A549 (cell line): ENCODE results near the gene TCF12. TPM values are rescaled to one million over a fixed set of nuclear protein-coding genes. Genes with fewer than 3 reads are reported as not detected.
A peak's percentile ranks its signal among the peaks of the same experiment; 100 is the strongest.

ENCODE experiments used
- ATAC-seq, 2 experiments: fragments of 200-7000 bp in 1 of 2; fragments of >200 bp in 1 of 2; cut with Nextera tagmentation in 1 of 2; cut with Tn5 transposase in 1 of 2; 3 replicates each; pipeline versions ENCODE4 v1.8.0 to v1.9.1; 2018 to 2020; ENCODE audit warnings: mild to moderate bottlenecking in 1 of 2, moderate library complexity in 1 of 2
- CTCF ChIA-PET: fragments of 300-600 bp; sonication (Branson Sonifier 250); formaldehyde crosslinking; extraction: SDS; loops from one replicate; lab custom pipeline; 2021; ENCODE audit warnings: antibody characterized with exemption, inconsistent platforms; lab: Yijun Ruan, JAX
- POLR2A ChIA-PET: fragments of 350-600 bp; formaldehyde crosslinking; extraction: SDS; loops from one replicate; lab custom pipeline; 2021; ENCODE audit warnings: antibody characterized with exemption, inconsistent platforms; lab: Yijun Ruan, JAX
- DNase-seq, 2 experiments: peaks; one replicate each; pipeline versions ENCODE4 v3.0.0 to v3.0.0-alpha.2; 2011 to 2016; ENCODE audit warnings: low read depth in 1 of 2, low spot score in 1 of 2
- FAIRE-seq: peaks from 2 replicates; lab custom pipeline; 2011; peaks lifted over from hg19 to GRCh38; lab: Jason Lieb, UNC
- H3K27ac ChIP-seq, 2 experiments: fragments of >200 bp; sonication (Bioruptor Twin); formaldehyde crosslinking; 3 replicates each; pipeline ENCODE4 v1.5.1; 2016 to 2017
- H3K4me1 ChIP-seq: fragments of >200 bp; sonication (Bioruptor Twin); formaldehyde crosslinking; 3 replicates; pipeline ENCODE4 v1.6.1; 2016
- H3K4me2 ChIP-seq: fragments of >200 bp; sonication (Bioruptor Twin); formaldehyde crosslinking; 3 replicates; pipeline ENCODE4 v1.6.1; 2016
- H3K4me3 ChIP-seq: fragments of >200 bp; sonication (Bioruptor Twin); formaldehyde crosslinking; 3 replicates; pipeline ENCODE4 v1.5.1; 2016
- H3K9me3 ChIP-seq: fragments of >200 bp; sonication (Bioruptor Twin); formaldehyde crosslinking; 3 replicates; pipeline ENCODE4 v1.6.1; 2016
- ATOH8 ChIP-seq: fragments of 250-450 bp; sonication (Bioruptor Pico); IDR thresholded peaks from 2 replicates; pipeline ENCODE4 v1.5.0; 2020; ENCODE audit warnings: low read depth, mild to moderate bottlenecking, moderate library complexity
- BCL3 ChIP-seq: fragments of >200 bp; sonication (Bioruptor Twin); formaldehyde crosslinking; IDR thresholded peaks from 3 replicates; pipeline ENCODE4 v1.6.1; 2016
- BHLHE40 ChIP-seq: IDR thresholded peaks from 2 replicates; pipeline ENCODE4 v1.6.1; 2012; ENCODE audit warnings: low read depth, low read length, inconsistent platforms
- CBX8 ChIP-seq: fragments of 200-600 bp; sonication (generic); IDR thresholded peaks from 2 replicates; pipeline ENCODE4 v1.6.1; 2016
- CTCF ChIP-seq: fragments of >200 bp; sonication (Bioruptor Twin); formaldehyde crosslinking; IDR thresholded peaks from 3 replicates; pipeline ENCODE4 v1.5.1; 2016
- FOSB ChIP-seq: fragments of 250-450 bp; sonication (Bioruptor Pico); IDR thresholded peaks from 2 replicates; pipeline ENCODE4 v1.5.0; 2020; ENCODE audit warnings: mild to moderate bottlenecking, moderate library complexity
- HEYL ChIP-seq: fragments of 250-450 bp; sonication (Bioruptor Pico); IDR thresholded peaks from 2 replicates; pipeline ENCODE4 v1.8.0; 2021; ENCODE audit warnings: mild to moderate bottlenecking, moderate library complexity
- HOXA7 ChIP-seq: fragments of 250-450 bp; sonication (Bioruptor Pico); IDR thresholded peaks from 2 replicates; pipeline ENCODE4 v1.5.0; 2020; ENCODE audit warnings: mild to moderate bottlenecking, moderate library complexity
- HOXB13 ChIP-seq: fragments of 250-450 bp; sonication (Bioruptor Pico); IDR thresholded peaks from 2 replicates; pipeline ENCODE4 v1.5.0; 2020; ENCODE audit warnings: low read depth, mild to moderate bottlenecking, moderate library complexity
- HOXB5 ChIP-seq: fragments of 250-450 bp; sonication (Bioruptor Pico); IDR thresholded peaks from 2 replicates; pipeline ENCODE4 v1.5.0; 2020; ENCODE audit warnings: mild to moderate bottlenecking, moderate library complexity
- JUN ChIP-seq, 2 experiments: fragments of >200 bp; sonication (Bioruptor Twin); formaldehyde crosslinking; IDR thresholded peaks; 2 replicates in 1 of 2; 3 replicates in 1 of 2; pipeline ENCODE4 v1.6.1; 2016 to 2017
- NFE2L2 ChIP-seq: fragments of 150-350 bp; conservative IDR thresholded peaks from 2 replicates; pipeline ENCODE4 v1.6.1; 2014; ENCODE audit warnings: low read length
- NR3C1 ChIP-seq: fragments of >200 bp; sonication (Bioruptor Twin); formaldehyde crosslinking; IDR thresholded peaks from 3 replicates; pipeline ENCODE4 v1.6.1; 2017
- PBX3 ChIP-seq: IDR thresholded peaks from 2 replicates; pipeline ENCODE4 v1.6.1; 2012
- PHF8 ChIP-seq: fragments of 200-600 bp; sonication (generic); IDR thresholded peaks from 2 replicates; pipeline ENCODE4 v1.6.1; 2016; ENCODE audit warnings: low read depth, mild to moderate bottlenecking, antibody characterized with exemption, moderate library complexity, borderline replicate concordance
- POLR2A ChIP-seq: IDR thresholded peaks from 2 replicates; pipeline ENCODE4 v1.6.1; 2012; ENCODE audit warnings: mild to moderate bottlenecking, low read length
- POLR2AphosphoS2 ChIP-seq: conservative IDR thresholded peaks from 2 replicates; pipeline ENCODE4 v1.6.1; 2012; ENCODE audit warnings: low read length, improper control_type of control experiment, inconsistent platforms
- REST ChIP-seq: fragments of 200-600 bp; sonication (generic); IDR thresholded peaks from 2 replicates; pipeline ENCODE4 v1.6.1; 2016; ENCODE audit warnings: antibody characterized with exemption, mild to moderate bottlenecking, moderate library complexity
- RFX5 ChIP-seq: fragments of 450-650 bp; IDR thresholded peaks from 2 replicates; pipeline ENCODE4 v1.7.1; 2014; ENCODE audit warnings: antibody characterized with exemption, mild to moderate bottlenecking, moderate library complexity
- SREBF2 ChIP-seq: fragments of 450-650 bp; IDR thresholded peaks from 2 replicates; pipeline ENCODE4 v1.6.1; 2014; ENCODE audit warnings: mild to moderate bottlenecking, moderate library complexity
- USF2 ChIP-seq: fragments of 450-650 bp; IDR thresholded peaks from 2 replicates; pipeline ENCODE4 v1.6.1; 2014; ENCODE audit warnings: antibody characterized with exemption
- ZC3H11A ChIP-seq: fragments of 450-650 bp; IDR thresholded peaks from 2 replicates; pipeline ENCODE4 v1.6.1; 2014; ENCODE audit warnings: antibody characterized with exemption, mild to moderate bottlenecking
- ZFP36 ChIP-seq: fragments of 450-650 bp; IDR thresholded peaks from 2 replicates; pipeline ENCODE4 v1.6.1; 2014; ENCODE audit warnings: borderline replicate concordance; ENCODE audit not compliant: partially characterized antibody
- ZNF302 ChIP-seq: fragments of 250-450 bp; sonication (Bioruptor Pico); IDR thresholded peaks from 2 replicates; pipeline ENCODE4 v1.9.0; 2021; ENCODE audit warnings: inconsistent platforms, mild to moderate bottlenecking, moderate library complexity
- ZSCAN20 ChIP-seq: fragments of 250-450 bp; sonication (Bioruptor Pico); IDR thresholded peaks from 2 replicates; pipeline ENCODE4 v1.8.0; 2022; ENCODE audit warnings: mild to moderate bottlenecking, moderate library complexity
- WGBS: methylation state at CpG from one replicate; pipeline ENCODE4 v1.1.6; 2017; ENCODE audit errors: missing lambda C conversion rate; 5-methylcytosine and 5-hydroxymethylcytosine counted together
- polyA plus RNA-seq, 4 experiments: library from polyadenylated mRNA; depleted of rRNA in 3 of 4; stranded (reverse); fragments of >200 nt; fragmentation: RNase III in 1 of 4; extraction: RNeasy Plus Mini Kit Qiagen cat#74134 plus additional on column Dnase treatment in 1 of 4; gene quantifications; 2 replicates in 3 of 4; 3 replicates in 1 of 4; pipeline ENCODE4 v1.2.3, GENCODE V29; 2011 to 2017

The TCF12 gene
- polyA plus RNA-seq, 2 of the 4 experiments (the other 2 are of a cell fraction): 36.3 to 121 TPM

- TF ChIP-seq ZC3H11A (0 out of 2 replicates have a peak, but pooled peaks have one; percentile 7), PBX3 (no peak), ZNF302 (peak; percentile 27; the same call in 1 of the 2 replicates)
- H3K4me2 ChIP-seq: peak overlapping the region; percentile 91
- H3K4me1 ChIP-seq: peaks cover 14% of the 10 kb centered on the region
- H3K9me3 ChIP-seq: no peaks in the 10 kb centered on the region
- CTCF ChIA-PET: interaction anchor here (0.7 to 1.7 kb wide), 6 partner anchors 10 to 420 kb away, joined by 3 to 5 read pairs (median 3); no protein-coding TSS in a partner anchor
- ATAC-seq: no peak; a peak in 1 of 6 replicates
- no peak for DNase-seq
- POLR2A ChIA-PET: interaction anchor here (0.6 to 3.1 kb wide), 5 partner anchors 33 to 237 kb away, joined by 3 to 81 read pairs (median 3); partner anchors contain the start of genes TCF12 and ZNF280D
- WGBS: 73% methylated on average over 9 of the region's 9 CpGs
- FAIRE-seq: no peak
- H3K27ac ChIP-seq: peak overlapping the region; percentile 92 to 95
- H3K4me3 ChIP-seq: peak overlapping the region; percentile 53
These were observed 32.0 kb upstream of the TCF12 start for GRCh38 chr15:56886363-56886931.

GRCh38 chr15:56886932-56887781 lies 31.3 kb upstream of the TCF12 start:
- H3K4me2 ChIP-seq: peak overlapping the region; percentile 91
- CTCF ChIA-PET: interaction anchor here (0.7 to 1.7 kb wide), 11 partner anchors 9 to 130 kb away, joined by 3 to 6 read pairs (median 3); partner anchors contain the start of gene TCF12
- H3K9me3 ChIP-seq: no peaks in the 10 kb centered on the region
- peak; percentile 96 to 97 for ATAC-seq
- peak overlapping the region; percentile 53 for H3K4me3 ChIP-seq
- DNase-seq: peak; percentile 89 to 98
- peaks cover 14% of the 10 kb centered on the region for H3K4me1 ChIP-seq
- H3K27ac ChIP-seq: peak overlapping the region; percentile 92 to 95
- no peak for FAIRE-seq
- WGBS: under 1% methylated on average over 35 of the region's 78 CpGs
- POLR2A ChIA-PET: interaction anchor here (0.6 to 3.1 kb wide), 12 partner anchors 9 to 332 kb away, joined by 3 to 81 read pairs (median 3); partner anchors contain the start of genes TCF12 and ZNF280D
- peak; percentile 76; the same call in 1 of the 2 replicates for TF ChIP-seq ATOH8 (CRISPR knock-in tag)
- TF ChIP-seq SREBF2: no peak
- no peak for TF ChIP-seq NFE2L2
- TF ChIP-seq USF2: peak; percentile 87
- TF ChIP-seq CTCF: peak; percentile 34; the same call in 2 of the 3 replicates
- TF ChIP-seq ZSCAN20: no peak
- no peak for TF ChIP-seq FOSB
- no peak for TF ChIP-seq CBX8
- no peak for TF ChIP-seq BHLHE40
- TF ChIP-seq HOXB5: peak; percentile 80
- TF ChIP-seq JUN (IDR thresholded peaks at IDR 0.05): peak; percentile 95 to 99
- no peak for TF ChIP-seq ZFP36
- TF ChIP-seq HOXB13: peak; percentile 80; the same call in 1 of the 2 replicates
- peak; percentile 96 for TF ChIP-seq BCL3
- TF ChIP-seq HEYL (CRISPR knock-in tag): no peak
- no peak for TF ChIP-seq NR3C1
- peak; percentile 22; the same call in 1 of the 2 replicates for TF ChIP-seq REST
- peak; percentile 90 for TF ChIP-seq POLR2A
- TF ChIP-seq RFX5: peak; percentile 83
- peak; percentile 95 for TF ChIP-seq PHF8
- TF ChIP-seq HOXA7 (CRISPR knock-in tag): no peak
- TF ChIP-seq POLR2AphosphoS2: no peak
